Osteocyte (in vitro differentiated cells): ENCODE data around the gene NABP1. TPM values are rescaled to one million over a fixed set of nuclear protein-coding genes. Genes with fewer than 3 reads are reported as not detected.
A peak's percentile ranks its signal among the peaks of the same experiment; 100 is the strongest.

Source experiments
- DNase-seq: peaks from one replicate; pipeline ENCODE4 v3.0.0; 2021; ENCODE audit warnings: mixed read lengths; ENCODE audit not compliant: unreplicated experiment; ENCODE audit errors: extremely low spot score
- H3K27ac Mint-ChIP-seq: one replicate; pipeline ENCODE4 v1.8.0; 2021; ENCODE audit warnings: mild to moderate bottlenecking, mixed read lengths; ENCODE audit not compliant: unreplicated experiment
- H3K27me3 Mint-ChIP-seq: one replicate; pipeline ENCODE4 v1.8.0; 2021; ENCODE audit warnings: mixed read lengths; ENCODE audit not compliant: unreplicated experiment
- H3K36me3 Mint-ChIP-seq: one replicate; pipeline ENCODE4 v1.8.0; 2021; ENCODE audit warnings: mixed read lengths; ENCODE audit not compliant: unreplicated experiment
- H3K4me1 Mint-ChIP-seq: one replicate; pipeline ENCODE4 v1.8.0; 2021; ENCODE audit warnings: mixed read lengths; ENCODE audit not compliant: unreplicated experiment
- H3K4me3 Mint-ChIP-seq: one replicate; pipeline ENCODE4 v1.8.0; 2021; ENCODE audit warnings: mild to moderate bottlenecking, moderate library complexity, mixed read lengths; ENCODE audit not compliant: unreplicated experiment
- H3K9me3 Mint-ChIP-seq: one replicate; pipeline ENCODE4 v1.8.0; 2021; ENCODE audit warnings: mixed read lengths; ENCODE audit not compliant: unreplicated experiment
- CTCF ChIP-seq: fragments of 200-600 bp; sonication (generic); IDR thresholded peaks from 2 replicates; pipeline ENCODE4 v1.5.0; 2021; ENCODE audit warnings: antibody characterized with exemption, mild to moderate bottlenecking, moderate library complexity
- total RNA-seq: library from RNA; stranded (reverse); gene quantifications from 2 replicates; pipeline ENCODE4 v1.2.1, GENCODE V29; 2021

The NABP1 gene
- total RNA-seq, 1 donor from 2014 or later, result 12.2 TPM

- Mint-ChIP-seq H3K4me3 (no peak overlapping the region), H3K27me3 (no peaks in the 10 kb centered on the region), H3K36me3 (no peaks in the 10 kb centered on the region), H3K27ac (no peak overlapping the region), H3K4me1 (peaks cover 43% of the 10 kb centered on the region), H3K9me3 (no peaks in the 10 kb centered on the region)
- no peak for DNase-seq
- TF ChIP-seq CTCF, result no peak
These were observed 45.5 kb upstream of the NABP1 start for GRCh38 chr2:191632426-191632825.

- no peak for DNase-seq
- no peak overlapping the region for H3K4me3 Mint-ChIP-seq
- no peaks in the 10 kb centered on the region for H3K9me3 Mint-ChIP-seq
- TF ChIP-seq CTCF, result no peak
- no peaks in the 10 kb centered on the region for H3K36me3 Mint-ChIP-seq
- no peak overlapping the region for H3K27ac Mint-ChIP-seq
- H3K27me3 Mint-ChIP-seq, result no peaks in the 10 kb centered on the region
- H3K4me1 Mint-ChIP-seq, result peaks cover 48% of the 10 kb centered on the region
These were observed 43.1 kb upstream of the NABP1 start for GRCh38 chr2:191634791-191635190.

DNA sequence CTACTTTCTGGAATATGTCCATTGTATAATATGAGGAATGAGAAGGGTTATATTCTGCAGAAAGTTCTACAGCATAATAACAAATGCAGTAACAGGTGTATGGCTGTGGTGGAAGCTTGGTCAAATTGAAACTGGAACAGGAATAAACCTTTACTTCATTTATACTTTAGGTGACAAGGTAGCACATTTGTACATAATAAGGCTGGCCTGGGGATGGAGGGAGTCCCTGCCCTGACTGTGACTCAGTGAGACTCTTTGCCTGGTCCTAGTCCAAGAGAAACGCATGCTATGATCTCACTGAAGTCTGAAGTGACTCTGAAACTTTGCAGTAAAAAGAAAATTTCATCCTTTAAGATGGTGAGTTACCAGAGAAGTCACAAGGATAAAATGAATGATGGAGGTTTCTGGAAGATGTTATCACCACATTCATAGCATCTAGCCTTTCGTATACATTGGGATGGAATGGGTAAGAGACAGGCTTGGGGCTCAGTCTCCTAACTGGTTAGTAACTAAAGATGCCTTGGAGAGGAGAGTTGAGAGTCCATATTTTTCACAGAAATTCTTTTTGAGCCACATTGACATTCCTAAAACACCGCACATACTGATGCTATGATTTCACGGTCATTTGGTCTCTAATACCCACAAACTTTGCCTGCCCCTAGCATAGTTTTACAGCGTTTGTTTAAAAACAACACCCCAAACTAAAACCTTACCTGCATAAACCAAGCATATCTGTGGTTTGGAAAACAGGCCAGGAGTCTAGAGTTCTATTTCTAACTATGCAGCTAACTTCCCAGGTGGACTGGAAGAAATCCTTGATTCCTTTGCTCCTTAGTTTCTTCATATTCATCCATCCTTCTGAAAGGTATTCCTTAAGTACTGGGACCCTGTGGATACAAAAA, 42.4 kb upstream of the NABP1 start:
- peak overlapping the region; percentile 74 for H3K27ac Mint-ChIP-seq

GRCh38 chr2:191636235-191636543, 41.7 kb upstream of the NABP1 start:
- no peak for TF ChIP-seq CTCF
- H3K9me3 Mint-ChIP-seq, result no peaks in the 10 kb centered on the region
- H3K27me3 Mint-ChIP-seq, result no peaks in the 10 kb centered on the region
- no peaks in the 10 kb centered on the region for H3K36me3 Mint-ChIP-seq
- H3K27ac Mint-ChIP-seq, result peak overlapping the region; percentile 74
- H3K4me3 Mint-ChIP-seq, result no peak overlapping the region
- DNase-seq, result no peak
- H3K4me1 Mint-ChIP-seq, result peaks cover 40% of the 10 kb centered on the region

More for the DNA sequence above, 42.4 kb upstream of the NABP1 start:
- Mint-ChIP-seq H3K27me3 (no peaks in the 10 kb centered on the region), H3K4me3 (no peak overlapping the region), H3K36me3 (no peaks in the 10 kb centered on the region), H3K4me1 (peaks cover 43% of the 10 kb centered on the region), H3K9me3 (no peaks in the 10 kb centered on the region)
- no peak for TF ChIP-seq CTCF
- DNase-seq, result no peak

GRCh38 chr2:191636586-191636985, 41.4 kb upstream of the NABP1 start:
- TF ChIP-seq CTCF, result no peak
- Mint-ChIP-seq H3K27ac (peak overlapping the region; percentile 74), H3K36me3 (no peaks in the 10 kb centered on the region), H3K27me3 (no peaks in the 10 kb centered on the region), H3K4me1 (peaks cover 37% of the 10 kb centered on the region), H3K4me3 (no peak overlapping the region), H3K9me3 (no peaks in the 10 kb centered on the region)
- DNase-seq, result no peak
